GM19324 (cell line): Measurements from ENCODE around the gene MRPL48.
"Not testable (repeated sequence)": the region's sequence is repeated elsewhere in the genome, so short reads cannot be mapped to it uniquely, and the experiment has no call there.

ENCODE experiments used
- ATAC-seq: cut with Tn5 transposase; IDR thresholded peaks from one replicate; pipeline ENCODE4 v1.9.1; 2021; ENCODE audit warnings: mild to moderate bottlenecking, moderate library complexity; ENCODE audit not compliant: unreplicated experiment, low FRiP score

The MRPL48 gene

GRCh38 chr11:73787643-73788558 is at the start of gene MRPL48:
Gene MRPL48, plus strand, starts transcription at chr11:73787874. Its CDS starts 98 bp downstream, at chr11:73787972.
- ATAC-seq: peak; percentile 92

GRCh38 chr11:73743045-73743444 is 44.6 kb upstream of the MRPL48 start:
- no peak for ATAC-seq

GRCh38 chr11:73746701-73747100 is 41.0 kb upstream of the MRPL48 start:
- ATAC-seq: no peak

- no peak for ATAC-seq
Observed at GRCh38 chr11:73747762-73748161, 39.9 kb upstream of the MRPL48 start.

GRCh38 chr11:73748300-73748699 is 39.4 kb upstream of the MRPL48 start:
- no peak for ATAC-seq

GRCh38 chr11:73749118-73749517 is 38.6 kb upstream of the MRPL48 start:
- no peak for ATAC-seq

- no peak for ATAC-seq
Observed at GRCh38 chr11:73750228-73750627, 37.4 kb upstream of the MRPL48 start.

- not testable (repeated sequence) for ATAC-seq
Observed at GRCh38 chr11:73750862-73751261, 36.8 kb upstream of the MRPL48 start.

GRCh38 chr11:73752216-73752867 is 35.3 kb upstream of the MRPL48 start:
- ATAC-seq: no peak

- no peak for ATAC-seq
Observed at GRCh38 chr11:73752903-73753302, 34.8 kb upstream of the MRPL48 start.

GRCh38 chr11:73753938-73754337 is 33.7 kb upstream of the MRPL48 start:
- ATAC-seq: no peak

GRCh38 chr11:73755670-73756069 is 32.0 kb upstream of the MRPL48 start:
- no peak for ATAC-seq

GRCh38 chr11:73757598-73757997 is 30.1 kb upstream of the MRPL48 start:
- ATAC-seq: no peak

- ATAC-seq: no peak
Observed at GRCh38 chr11:73758451-73758850, 29.2 kb upstream of the MRPL48 start.

GRCh38 chr11:73759610-73760134 is 28.0 kb upstream of the MRPL48 start:
- ATAC-seq: no peak

- peak; percentile 12 for ATAC-seq
Observed at GRCh38 chr11:73760135-73760678, 27.5 kb upstream of the MRPL48 start.

GRCh38 chr11:73760679-73761402 is 26.8 kb upstream of the MRPL48 start, which contains the start of gene RAB6A:
Gene RAB6A, minus strand, starts transcription at chr11:73761074. Its CDS starts 439 bp downstream, at chr11:73760635.
- peak; percentile 95 for ATAC-seq

- ATAC-seq: peak; percentile 1
Observed at GRCh38 chr11:73761403-73761945, 26.2 kb upstream of the MRPL48 start.

GRCh38 chr11:73762732-73763131 is 24.9 kb upstream of the MRPL48 start:
- no peak for ATAC-seq

- ATAC-seq: no peak
Observed at GRCh38 chr11:73766763-73767162, 20.9 kb upstream of the MRPL48 start.
